K562 (cell line): ENCODE data around the gene PRTFDC1. TPM values are rescaled to one million over a fixed set of nuclear protein-coding genes. Genes with fewer than 3 reads are reported as not detected.

Experiments
- C11orf30 ChIP-seq: fragments of 450-650 bp; IDR thresholded peaks from 2 replicates; pipeline ENCODE4 v1.6.1; 2016; ENCODE audit warnings: low read depth, mild to moderate bottlenecking
- CHAMP1 ChIP-seq: fragments of 450-650 bp; IDR thresholded peaks from 2 replicates; pipeline ENCODE4 v1.6.1; 2016; ENCODE audit warnings: mild to moderate bottlenecking
- ETS1 ChIP-seq: conservative IDR thresholded peaks from 2 replicates; pipeline ENCODE4 v1.6.1; 2011; ENCODE audit warnings: low read depth, mild to moderate bottlenecking, low read length; ENCODE audit not compliant: control insufficient read depth
- FOXP1 ChIP-seq: sonication (generic); formaldehyde crosslinking; IDR thresholded peaks from 2 replicates; pipeline ENCODE4 v1.8.0; 2022; ENCODE audit warnings: mild to moderate bottlenecking, missing genetic modification reagents
- HMG20B ChIP-seq: fragments of 250-450 bp; sonication (Bioruptor Pico); IDR thresholded peaks from 2 replicates; pipeline ENCODE4 v1.5.0; 2021; ENCODE audit warnings: mild to moderate bottlenecking
- JUNB ChIP-seq: fragments of 450-650 bp; formaldehyde crosslinking; conservative IDR thresholded peaks from 2 replicates; pipeline ENCODE4 v1.4.0; 2020; ENCODE audit warnings: mild to moderate bottlenecking
- JUND ChIP-seq, 2 experiments: IDR thresholded peaks; 2 replicates in 1 of 2; 3 replicates in 1 of 2; pipeline ENCODE4 v1.6.1; 2011; ENCODE audit warnings: borderline replicate concordance in 2 of 2, low read depth in 2 of 2, low read length in 2 of 2, improper control_type of control experiment in 1 of 2, missing biosample characterization in 1 of 2, missing genetic modification characterization in 1 of 2, missing genetic modification reagents in 1 of 2
- MED1 ChIP-seq: sonication (generic); formaldehyde crosslinking; IDR thresholded peaks from 2 replicates; pipeline ENCODE4 v1.8.1; 2023; ENCODE audit warnings: missing genetic modification reagents, borderline replicate concordance
- MITF ChIP-seq: IDR thresholded peaks from 2 replicates; pipeline ENCODE4 v1.6.1; 2014; ENCODE audit warnings: antibody characterized with exemption
- MNT ChIP-seq, 2 experiments: fragments of 450-650 bp; conservative IDR thresholded peaks; 2 replicates each; pipeline ENCODE4 v1.6.1; 2017; ENCODE audit warnings: mild to moderate bottlenecking in 2 of 2, moderate library complexity in 2 of 2
- MYC ChIP-seq, 2 experiments: fragments of 250-450 bp in 1 of 2; sonication (Bioruptor Pico) in 1 of 2; IDR thresholded peaks; 2 replicates each; pipeline versions ENCODE4 v1.5.1 to v1.6.1; 2012 to 2021; ENCODE audit warnings: low read depth in 2 of 2, borderline replicate concordance in 1 of 2, improper control_type of control experiment in 1 of 2, low read length in 1 of 2, mild to moderate bottlenecking in 1 of 2, moderate library complexity in 1 of 2
- PHB ChIP-seq: fragments of 250-450 bp; sonication (Bioruptor Pico); IDR thresholded peaks from 2 replicates; pipeline ENCODE4 v1.5.0; 2021
- RHOXF2B ChIP-seq: fragments of 250-450 bp; sonication (Bioruptor Pico); conservative IDR thresholded peaks from 2 replicates; pipeline ENCODE4 v1.5.1; 2021
- SMARCE1 ChIP-seq: fragments of 450-650 bp; IDR thresholded peaks from 2 replicates; pipeline ENCODE4 v1.7.1; 2016; ENCODE audit warnings: mild to moderate bottlenecking
- SREBF1 ChIP-seq: fragments of 150-350 bp; IDR thresholded peaks from 2 replicates; pipeline ENCODE4 v1.6.1; 2014; ENCODE audit warnings: antibody characterized with exemption, low read depth, low read length, borderline replicate concordance
- ZBTB34 ChIP-seq: fragments of 250-450 bp; sonication (Bioruptor Pico); IDR thresholded peaks from 2 replicates; pipeline ENCODE4 v1.8.0; 2021; ENCODE audit warnings: mild to moderate bottlenecking, moderate library complexity
- ZNF398 ChIP-seq: fragments of 250-450 bp; sonication (Bioruptor Pico); IDR thresholded peaks from 2 replicates; pipeline ENCODE4 v1.8.0; 2021; ENCODE audit warnings: moderate library complexity, mild to moderate bottlenecking, inconsistent platforms
- polyA plus RNA-seq, 8 experiments: library from polyadenylated mRNA; depleted of rRNA in 4 of 8; stranded (reverse) in 5 of 8; unstranded in 3 of 8; fragments of >200 nt; fragmentation: Nextera tagmentation in 2 of 8; fragmentation: Illumina TruSeq in 1 of 8; extraction: Ambion mirVana in 2 of 8; extraction: Trizol in 1 of 8; gene quantifications; 2 replicates each; pipeline versions ENCODE4 v1.2.1 to v1.2.3, GENCODE V29; 2011 to 2014; ENCODE audit warnings: inconsistent platforms in 1 of 8, missing spikeins in 1 of 8
- total RNA-seq, 7 experiments: library from RNA; depleted of rRNA in 6 of 7; stranded (reverse); fragments of >200 nt in 6 of 7; fragmentation: Illumina TruSeq in 2 of 7; extraction: Trizol in 2 of 7; gene quantifications; 2 replicates each; pipeline versions ENCODE4 v1.2.1 to v1.2.3, GENCODE V29; 2011 to 2021; ENCODE audit warnings: low replicate concordance in 1 of 7

PRTFDC1 gene
- total and polyA plus RNA-seq, 9 of the 15 experiments (the other 6 are each of a cell fraction or from before 2014, with no cell fraction given), result 7.0 to 27.6 (median 10.0) TPM

GRCh38 chr10:24873281-24873683 is 79.1 kb downstream of the PRTFDC1 start (continued):
- 0 out of 2 replicates have a peak, but pooled peaks have one; percentile 5 for TF ChIP-seq MYC (IDR thresholded peaks at IDR 0.05; ENCODE audit: low read depth, low read length)
- no peak for TF ChIP-seq MYC (CRISPR knock-in tag; IDR thresholded peaks at IDR 0.05; ENCODE audit: borderline replicate concordance, low read depth)
- TF ChIP-seq ZNF398 (CRISPR knock-in tag), result no peak
- TF ChIP-seq ZBTB34 (CRISPR knock-in tag), result no peak
- no peak for TF ChIP-seq MED1
- no peak for TF ChIP-seq ETS1
- peak; percentile 99 for TF ChIP-seq C11orf30
- no peak for TF ChIP-seq HMG20B (CRISPR knock-in tag)
- TF ChIP-seq SMARCE1, result no peak
- peak; percentile 10; the same call in 1 of the 2 replicates for TF ChIP-seq JUND (IDR thresholded peaks at IDR 0.05; ENCODE audit: borderline replicate concordance, low read depth, low read length)
- no peak for TF ChIP-seq JUND (tag; IDR thresholded peaks at IDR 0.05; ENCODE audit: borderline replicate concordance, low read depth, low read length)
- no peak for TF ChIP-seq RHOXF2B
- TF ChIP-seq PHB, result no peak
- no peak for TF ChIP-seq FOXP1
- TF ChIP-seq CHAMP1, result peak; percentile 59; the same call in 1 of the 2 replicates
- TF ChIP-seq SREBF1, result no peak
- no peak for TF ChIP-seq MITF
- no peak for TF ChIP-seq JUNB (CRISPR knock-in tag)
- TF ChIP-seq MNT (conservative IDR thresholded peaks at IDR 0.05), result peak; percentile 32 to 50; a peak in 1 of 4 replicates
